Activated CD4-positive, alpha-beta T cell treated with anti-CD3 and anti-CD28 coated beads, Interleukin-2, amount 50 U/mL, for 4 hours (primary cell): ENCODE data around the gene OR52N4.
"Not testable (repeated sequence)": the region's sequence is repeated elsewhere in the genome, so short reads cannot be mapped to it uniquely, and the experiment has no call there.

Source experiments
- DNase-seq, 2 experiments: peaks; one replicate each; pipeline ENCODE4 v3.0.0-alpha.2; 2020

Gene OR52N4

GRCh38 chr11:5753943-5754342, at the start of gene OR52N4:
OR52N4 (plus strand) TSS chr11:5754243; CDS start chr11:5754741, 498 bp downstream.
- no peak for DNase-seq

- no peak for DNase-seq
Observed at GRCh38 chr11:5705688-5706087, 48.4 kb upstream of the OR52N4 start.

GRCh38 chr11:5712507-5712906, 41.5 kb upstream of the OR52N4 start:
- DNase-seq = no peak

- DNase-seq = no peak
Observed at GRCh38 chr11:5713695-5714094, 40.3 kb upstream of the OR52N4 start.

GRCh38 chr11:5716518-5716917, 37.5 kb upstream of the OR52N4 start:
- not testable (repeated sequence) for DNase-seq

GRCh38 chr11:5719703-5720495, 34.1 kb upstream of the OR52N4 start:
- no peak for DNase-seq

GRCh38 chr11:5722622-5723021, 31.4 kb upstream of the OR52N4 start:
- no peak for DNase-seq

- no peak for DNase-seq
Observed at GRCh38 chr11:5726351-5726750, 27.7 kb upstream of the OR52N4 start.

GRCh38 chr11:5727691-5728090, 26.4 kb upstream of the OR52N4 start:
- DNase-seq = no peak

- no peak for DNase-seq
Observed at GRCh38 chr11:5736396-5736795, 17.6 kb upstream of the OR52N4 start, which contains the start of gene OR56B1. OR56B1 (plus strand) TSS chr11:5736448; CDS start chr11:5736517, 69 bp downstream.

- no peak for DNase-seq
Observed at GRCh38 chr11:5737091-5737490, 17.0 kb upstream of the OR52N4 start.

GRCh38 chr11:5737670-5738392, 16.2 kb upstream of the OR52N4 start:
- DNase-seq = no peak

- no peak for DNase-seq
Observed at GRCh38 chr11:5738431-5738830, 15.6 kb upstream of the OR52N4 start.

- no peak for DNase-seq
Observed at GRCh38 chr11:5746614-5747013, 7.4 kb upstream of the OR52N4 start.

GRCh38 chr11:5749836-5750235, 4.2 kb upstream of the OR52N4 start:
- DNase-seq = no peak

- no peak for DNase-seq
Observed at GRCh38 chr11:5767056-5767455, 13.0 kb downstream of the OR52N4 start.

- DNase-seq = no peak
Observed at GRCh38 chr11:5783255-5783654, 29.2 kb downstream of the OR52N4 start, which contains the start of gene OR52N5. OR52N5 (minus strand) TSS chr11:5783355; CDS start chr11:5778634, 4,721 bp downstream.

- DNase-seq = no peak
Observed at GRCh38 chr11:5791165-5791564, 37.1 kb downstream of the OR52N4 start, which contains the start of gene OR52N1. OR52N1 (minus strand) TSS chr11:5791265; CDS start chr11:5788816, 2,449 bp downstream.

GRCh38 chr11:5796541-5796940, 42.5 kb downstream of the OR52N4 start:
- no peak for DNase-seq

- DNase-seq = no peak
Observed at GRCh38 chr11:5803982-5804381, 49.9 kb downstream of the OR52N4 start.
